HCT116 (cell line): ENCODE measurements around the gene NDUFS7. TPM values are rescaled to one million over a fixed set of nuclear protein-coding genes. Genes with fewer than 3 reads are reported as not detected.

Source experiments
- ATAC-seq: fragments of 200-7000 bp; cut with Tn5 transposase; 2 replicates; pipeline ENCODE4 v1.9.1; 2020; ENCODE audit warnings: mild to moderate bottlenecking, moderate library complexity
- BruUV-seq: library from RNA; stranded (reverse); fragments of 400-500 nt; replicated peaks from 2 replicates; lab custom pipeline; 2021; lab: Mats Ljungman, UMichigan
- CTCF ChIA-PET: fragments of 300-600 bp; sonication (Branson Sonifier 250); formaldehyde crosslinking; loops from one replicate; lab custom pipeline; 2021; ENCODE audit warnings: antibody characterized with exemption; lab: Charles Lee
- POLR2A ChIA-PET: fragments of 300-600, 350-600 bp; sonication (Branson Sonifier 250); formaldehyde crosslinking; loops from one replicate; lab custom pipeline; 2021; ENCODE audit warnings: antibody characterized with exemption; lab: Charles Lee
- RAD21 ChIA-PET, 2 experiments: fragments of 300-600 bp; sonication (Branson Sonifier 250); formaldehyde crosslinking; loops; one replicate each; lab custom pipeline; 2023; ENCODE audit warnings: low total read pairs in 2 of 2; ENCODE audit not compliant: uncharacterized antibody in 2 of 2, unreplicated experiment in 2 of 2, low non-redundant PET in 1 of 2; lab: Charles Lee
- DNase-seq: peaks from one replicate; pipeline ENCODE4 v3.0.0-alpha.2; 2010; ENCODE audit warnings: low read depth, low spot score
- H2AFZ ChIP-seq: fragments of 200-600 bp; shearing (Covaris generic), sonication (generic); 2 replicates; pipeline ENCODE4 v1.6.1; 2017; ENCODE audit warnings: low read depth, mixed run types, mixed read lengths, antibody characterized with exemption, low read length; ENCODE audit not compliant: poor library complexity, severe bottlenecking
- H3K27ac ChIP-seq: 2 replicates; pipeline ENCODE4 v1.5.1; 2012; ENCODE audit warnings: low read depth, low read length
- H3K27me3 ChIP-seq: fragments of 200-600 bp; sonication (generic); 2 replicates; pipeline ENCODE4 v1.6.1; 2016; ENCODE audit warnings: mixed run types, low read length, mixed read lengths; ENCODE audit not compliant: insufficient read depth
- H3K36me3 ChIP-seq, 2 experiments: fragments of 200-500 bp in 1 of 2; fragments of 200-600 bp in 1 of 2; sonication (Bioruptor generic) in 1 of 2; sonication (generic) in 1 of 2; 2 replicates each; pipeline versions ENCODE4 v1.5.1 to v1.6.1; 2014 to 2016; ENCODE audit warnings: low read length in 2 of 2, inconsistent platforms in 1 of 2, mixed read lengths in 1 of 2, mixed run types in 1 of 2; ENCODE audit not compliant: insufficient read depth in 2 of 2, control insufficient read depth in 1 of 2
- H3K4me1 ChIP-seq, 2 experiments: fragments of 200-600 bp in 1 of 2; sonication (generic) in 1 of 2; 2 replicates each; pipeline versions ENCODE4 v1.5.1 to v1.6.1; 2012 to 2017; ENCODE audit warnings: low read length in 2 of 2, inconsistent platforms in 1 of 2, mild to moderate bottlenecking in 1 of 2, mixed read lengths in 1 of 2, mixed run types in 1 of 2, moderate library complexity in 1 of 2; ENCODE audit not compliant: insufficient read depth in 2 of 2, control insufficient read depth in 1 of 2
- H3K4me2 ChIP-seq: fragments of 200-600 bp; sonication (generic); 2 replicates; pipeline ENCODE4 v1.6.1; 2017; ENCODE audit warnings: mixed run types, low read length, mixed read lengths
- H3K4me3 ChIP-seq, 2 experiments: fragments of 200-600 bp in 1 of 2; sonication (generic) in 1 of 2; replicated peaks in 1 of 2; 2 replicates each; pipeline ENCODE4 v1.5.1; 2011 to 2016; ENCODE audit warnings: low read length in 2 of 2, control low read depth in 1 of 2, low read depth in 1 of 2, mild to moderate bottlenecking in 1 of 2, mixed read lengths in 1 of 2, mixed run types in 1 of 2
- H3K79me2 ChIP-seq: fragments of 200-600 bp; sonication (generic); 2 replicates; pipeline ENCODE4 v1.6.1; 2017; ENCODE audit warnings: mild to moderate bottlenecking, mixed run types, low read length, moderate library complexity, mixed read lengths; ENCODE audit not compliant: insufficient read depth
- H3K9ac ChIP-seq: fragments of 200-600 bp; sonication (generic); 2 replicates; pipeline ENCODE4 v1.6.1; 2016; ENCODE audit warnings: low read length, mixed read lengths
- H3K9me2 ChIP-seq: fragments of 200-600 bp; sonication (generic), shearing (Covaris generic); 2 replicates; pipeline ENCODE4 v1.6.1; 2017; ENCODE audit warnings: mixed run types, mild to moderate bottlenecking, moderate library complexity; ENCODE audit not compliant: insufficient read depth
- H3K9me3 ChIP-seq, 2 experiments: fragments of 200-500 bp in 1 of 2; fragments of 200-600 bp in 1 of 2; sonication (Bioruptor generic) in 1 of 2; sonication (generic) in 1 of 2; 2 replicates each; pipeline ENCODE4 v1.6.1; 2014 to 2017; ENCODE audit warnings: low read length in 2 of 2, mixed read lengths in 2 of 2, inconsistent platforms in 1 of 2, low read depth in 1 of 2, mild to moderate bottlenecking in 1 of 2, mixed run types in 1 of 2, moderate library complexity in 1 of 2; ENCODE audit not compliant: control insufficient read depth in 1 of 2, insufficient read depth in 1 of 2
- H4K20me1 ChIP-seq: fragments of 200-600 bp; sonication (generic), shearing (Covaris generic); 2 replicates; pipeline ENCODE4 v1.6.1; 2017; ENCODE audit warnings: mixed run types, mild to moderate bottlenecking, moderate library complexity; ENCODE audit not compliant: insufficient read depth
- CBX3 ChIP-seq: IDR thresholded peaks from 2 replicates; pipeline ENCODE4 v1.6.1; 2012; ENCODE audit warnings: low read depth
- FOSL1 ChIP-seq: IDR thresholded peaks from 2 replicates; pipeline ENCODE4 v1.6.1; 2012; ENCODE audit warnings: low read depth
- SIN3A ChIP-seq: IDR thresholded peaks from 2 replicates; pipeline ENCODE4 v1.6.1; 2012; ENCODE audit warnings: low read depth
- SP1 ChIP-seq: IDR thresholded peaks from 2 replicates; pipeline ENCODE4 v1.6.1; 2012; ENCODE audit warnings: low read depth
- SRF ChIP-seq: IDR thresholded peaks from 2 replicates; pipeline ENCODE4 v1.6.1; 2012; ENCODE audit warnings: low read depth
- TCF7L2 ChIP-seq: IDR thresholded peaks from 2 replicates; pipeline ENCODE4 v1.7.0; 2011; ENCODE audit warnings: borderline replicate concordance, inconsistent platforms; ENCODE audit not compliant: insufficient read depth, insufficient read length; ENCODE audit errors: extremely low read depth
- YY1 ChIP-seq: IDR thresholded peaks from 2 replicates; pipeline ENCODE4 v1.6.1; 2011; ENCODE audit warnings: low read length, low read depth, moderate library complexity, mild to moderate bottlenecking; ENCODE audit not compliant: insufficient replicate concordance; ENCODE audit errors: extremely low read depth
- ZFX ChIP-seq: fragments of 450-650 bp; IDR thresholded peaks from 2 replicates; pipeline ENCODE4 v1.6.1; 2017
- ZNF274 ChIP-seq: fragments of 200-500 bp; sonication (Bioruptor generic); IDR thresholded peaks from 2 replicates; pipeline ENCODE4 v1.6.1; 2014; ENCODE audit warnings: mild to moderate bottlenecking, low read depth, low read length, inconsistent platforms
- intact Hi-C: fragments of 100-400 bp; cut with micrococcal nuclease; formaldehyde crosslinking; loops from 2 replicates; pipeline ENCODE4 v1.10.0; 2022
- total RNA-seq: library from RNA; stranded (reverse); gene quantifications from one replicate; pipeline ENCODE4 v1.2.1, GENCODE V29; 2021; ENCODE audit not compliant: unreplicated experiment
- TF ChIP-seq, protein P1 (sequence below), 3 experiments: fragments of 200-600 bp in 1 of 3; sonication (generic) in 1 of 3; IDR thresholded peaks in 2 of 3; conservative IDR thresholded peaks in 1 of 3; 2 replicates each; pipeline ENCODE4 v1.5.1; 2012 to 2017; ENCODE audit warnings: low read depth in 2 of 3, low read length in 2 of 3, antibody characterized with exemption in 1 of 3, borderline replicate concordance in 1 of 3, control low read depth in 1 of 3, mild to moderate bottlenecking in 1 of 3, mixed read lengths in 1 of 3, mixed run types in 1 of 3, moderate library complexity in 1 of 3; ENCODE audit not compliant: insufficient read depth in 1 of 3
- TF ChIP-seq, protein P2 (sequence below): IDR thresholded peaks from 2 replicates; pipeline ENCODE4 v1.6.1; 2012

NDUFS7 gene
- total RNA-seq, 1 experiment from 2014 or later = 114 TPM

DNA sequence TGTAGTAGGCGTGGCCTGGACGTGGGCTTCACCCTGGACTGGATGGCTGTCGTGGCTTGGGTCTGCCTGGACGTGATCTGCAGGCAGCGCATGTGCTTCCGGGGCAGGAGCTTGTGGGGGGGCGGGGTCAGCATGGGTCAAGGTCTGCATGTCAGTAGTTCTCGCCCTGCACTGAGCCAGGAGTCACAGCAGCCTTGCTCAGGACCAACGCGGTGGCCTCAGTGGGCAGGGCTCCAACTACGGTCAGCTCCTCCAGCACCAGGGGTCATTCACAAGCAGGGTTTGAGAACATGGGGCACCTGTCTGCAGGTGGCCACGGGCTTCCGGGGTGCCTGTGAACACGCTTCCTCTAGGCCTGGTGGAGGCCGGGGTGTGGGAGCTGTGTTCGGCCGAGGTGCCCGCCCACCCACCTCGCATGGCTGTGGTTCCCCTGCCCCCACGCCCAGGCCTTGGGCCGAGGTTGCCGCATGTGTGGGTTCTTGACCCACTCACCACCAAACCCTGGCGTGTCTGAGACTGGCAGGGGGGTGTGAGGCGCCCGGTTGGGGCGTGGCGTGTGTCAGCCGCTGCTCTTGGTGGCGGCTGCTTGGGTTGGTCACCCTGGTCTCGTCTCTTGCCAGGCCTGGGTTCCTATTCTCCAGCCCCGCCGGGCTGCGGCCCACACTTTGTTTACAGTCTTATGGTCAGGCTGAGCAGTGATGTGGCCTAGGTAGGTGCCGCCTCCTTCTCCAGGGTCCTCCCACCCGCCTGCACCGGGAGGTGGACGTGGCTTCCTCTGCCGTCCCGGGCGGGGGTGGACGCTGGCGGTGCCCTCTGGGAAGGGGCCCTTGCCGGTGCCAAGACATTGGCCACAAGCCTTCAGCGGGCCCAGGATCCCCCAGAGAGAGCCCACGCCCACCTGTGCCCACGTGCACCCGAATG, 49.7 kb downstream of the NDUFS7 start:
- peaks cover 31 to 43% of the 10 kb centered on the region in 2 experiments; a peak in 3 of 4 replicates for H3K36me3 ChIP-seq
- no peak overlapping the region for H3K9ac ChIP-seq
- no peaks in the 10 kb centered on the region for H4K20me1 ChIP-seq
- no peak overlapping the region for H3K4me2 ChIP-seq
- RAD21 ChIA-PET = no interaction called here
- TF ChIP-seq, protein P1, sequence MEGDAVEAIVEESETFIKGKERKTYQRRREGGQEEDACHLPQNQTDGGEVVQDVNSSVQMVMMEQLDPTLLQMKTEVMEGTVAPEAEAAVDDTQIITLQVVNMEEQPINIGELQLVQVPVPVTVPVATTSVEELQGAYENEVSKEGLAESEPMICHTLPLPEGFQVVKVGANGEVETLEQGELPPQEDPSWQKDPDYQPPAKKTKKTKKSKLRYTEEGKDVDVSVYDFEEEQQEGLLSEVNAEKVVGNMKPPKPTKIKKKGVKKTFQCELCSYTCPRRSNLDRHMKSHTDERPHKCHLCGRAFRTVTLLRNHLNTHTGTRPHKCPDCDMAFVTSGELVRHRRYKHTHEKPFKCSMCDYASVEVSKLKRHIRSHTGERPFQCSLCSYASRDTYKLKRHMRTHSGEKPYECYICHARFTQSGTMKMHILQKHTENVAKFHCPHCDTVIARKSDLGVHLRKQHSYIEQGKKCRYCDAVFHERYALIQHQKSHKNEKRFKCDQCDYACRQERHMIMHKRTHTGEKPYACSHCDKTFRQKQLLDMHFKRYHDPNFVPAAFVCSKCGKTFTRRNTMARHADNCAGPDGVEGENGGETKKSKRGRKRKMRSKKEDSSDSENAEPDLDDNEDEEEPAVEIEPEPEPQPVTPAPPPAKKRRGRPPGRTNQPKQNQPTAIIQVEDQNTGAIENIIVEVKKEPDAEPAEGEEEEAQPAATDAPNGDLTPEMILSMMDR (IDR thresholded peaks at IDR 0.05 in 2 of 3, conservative IDR thresholded peaks at IDR 0.05 in 1 of 3; ENCODE audit: borderline replicate concordance in 1 of 3, insufficient read depth in 1 of 3, low read depth in 2 of 3, low read length in 2 of 3) = no peak
- TF ChIP-seq ZFX = no peak
- no peak for TF ChIP-seq SP1
- TF ChIP-seq SIN3A = no peak
- TF ChIP-seq YY1 = no peak
- no peak for TF ChIP-seq CBX3
- no peak for TF ChIP-seq FOSL1
- TF ChIP-seq TCF7L2 = no peak
- TF ChIP-seq, protein P2, sequence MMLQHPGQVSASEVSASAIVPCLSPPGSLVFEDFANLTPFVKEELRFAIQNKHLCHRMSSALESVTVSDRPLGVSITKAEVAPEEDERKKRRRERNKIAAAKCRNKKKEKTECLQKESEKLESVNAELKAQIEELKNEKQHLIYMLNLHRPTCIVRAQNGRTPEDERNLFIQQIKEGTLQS = no peak
- TF ChIP-seq ZNF274 = no peak
- TF ChIP-seq SRF = no peak
- intact Hi-C loops = no loop called here
- H3K27me3 ChIP-seq = no peaks in the 10 kb centered on the region
- H3K9me2 ChIP-seq = no peaks in the 10 kb centered on the region
- H3K27ac ChIP-seq = no peak overlapping the region
- POLR2A ChIA-PET = no interaction called here
- no TSS peak for BruUV-seq
- H3K4me3 ChIP-seq = no peak overlapping the region
- no peaks in the 10 kb centered on the region for H3K9me3 ChIP-seq
- H2AFZ ChIP-seq = no peak overlapping the region
- CTCF ChIA-PET = no interaction called here
- no peak for DNase-seq
- peaks cover 10 to 19% of the 10 kb centered on the region in 2 experiments; a peak in 3 of 4 replicates for H3K4me1 ChIP-seq
- ATAC-seq = no peak
- H3K79me2 ChIP-seq = peaks cover 34% of the 10 kb centered on the region
